RKO (cell line): ENCODE results near the gene AP3B2.
"Not testable (repeated sequence)": the region's sequence is repeated elsewhere in the genome, so short reads cannot be mapped to it uniquely, and the experiment has no call there.

Experiments used
- DNase-seq: peaks from one replicate; pipeline ENCODE4 v3.0.0-alpha.2; 2016; ENCODE audit warnings: low spot score

Gene AP3B2, protein sequence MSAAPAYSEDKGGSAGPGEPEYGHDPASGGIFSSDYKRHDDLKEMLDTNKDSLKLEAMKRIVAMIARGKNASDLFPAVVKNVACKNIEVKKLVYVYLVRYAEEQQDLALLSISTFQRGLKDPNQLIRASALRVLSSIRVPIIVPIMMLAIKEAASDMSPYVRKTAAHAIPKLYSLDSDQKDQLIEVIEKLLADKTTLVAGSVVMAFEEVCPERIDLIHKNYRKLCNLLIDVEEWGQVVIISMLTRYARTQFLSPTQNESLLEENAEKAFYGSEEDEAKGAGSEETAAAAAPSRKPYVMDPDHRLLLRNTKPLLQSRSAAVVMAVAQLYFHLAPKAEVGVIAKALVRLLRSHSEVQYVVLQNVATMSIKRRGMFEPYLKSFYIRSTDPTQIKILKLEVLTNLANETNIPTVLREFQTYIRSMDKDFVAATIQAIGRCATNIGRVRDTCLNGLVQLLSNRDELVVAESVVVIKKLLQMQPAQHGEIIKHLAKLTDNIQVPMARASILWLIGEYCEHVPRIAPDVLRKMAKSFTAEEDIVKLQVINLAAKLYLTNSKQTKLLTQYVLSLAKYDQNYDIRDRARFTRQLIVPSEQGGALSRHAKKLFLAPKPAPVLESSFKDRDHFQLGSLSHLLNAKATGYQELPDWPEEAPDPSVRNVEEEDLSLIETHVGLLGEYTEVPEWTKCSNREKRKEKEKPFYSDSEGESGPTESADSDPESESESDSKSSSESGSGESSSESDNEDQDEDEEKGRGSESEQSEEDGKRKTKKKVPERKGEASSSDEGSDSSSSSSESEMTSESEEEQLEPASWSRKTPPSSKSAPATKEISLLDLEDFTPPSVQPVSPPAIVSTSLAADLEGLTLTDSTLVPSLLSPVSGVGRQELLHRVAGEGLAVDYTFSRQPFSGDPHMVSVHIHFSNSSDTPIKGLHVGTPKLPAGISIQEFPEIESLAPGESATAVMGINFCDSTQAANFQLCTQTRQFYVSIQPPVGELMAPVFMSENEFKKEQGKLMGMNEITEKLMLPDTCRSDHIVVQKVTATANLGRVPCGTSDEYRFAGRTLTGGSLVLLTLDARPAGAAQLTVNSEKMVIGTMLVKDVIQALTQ

DNA sequence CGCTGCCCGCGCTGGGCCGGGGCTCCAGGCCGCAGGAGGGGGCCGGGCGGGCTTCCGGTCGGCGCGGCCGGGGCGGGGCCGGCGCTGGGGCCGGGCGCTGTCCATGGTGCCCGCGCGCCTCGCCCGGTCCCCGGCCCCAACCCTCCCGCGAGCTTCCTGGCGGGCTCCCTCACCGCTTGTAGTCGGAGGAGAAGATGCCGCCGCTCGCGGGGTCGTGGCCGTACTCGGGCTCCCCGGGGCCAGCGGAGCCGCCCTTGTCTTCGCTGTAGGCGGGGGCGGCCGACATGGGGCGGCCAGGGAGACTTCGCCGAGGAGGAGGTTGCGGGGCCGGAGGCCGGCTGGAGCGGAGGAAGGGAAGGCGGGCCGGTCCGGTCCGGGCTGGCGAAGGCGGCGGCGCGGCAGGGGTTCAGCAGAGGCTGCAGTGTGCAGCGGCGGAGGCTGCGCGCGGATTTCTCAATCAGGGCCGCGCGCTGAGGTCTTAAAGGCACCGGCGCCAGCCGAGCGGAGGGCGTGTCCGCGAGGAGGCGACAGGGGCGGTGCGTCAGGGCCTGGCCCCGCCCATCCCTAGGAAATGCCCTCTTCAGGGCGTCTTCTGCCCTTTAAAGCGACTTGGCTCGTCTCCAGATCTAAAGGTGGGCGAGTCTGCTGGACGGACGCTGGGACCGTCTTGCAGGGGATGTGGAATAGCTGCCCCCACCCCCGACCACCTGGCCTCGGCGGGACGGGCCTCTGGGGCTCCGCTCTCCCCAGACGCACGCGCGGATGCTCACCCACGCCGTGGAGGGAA is at the start of gene AP3B2:
Gene AP3B2 (minus strand): TSS at position 455 of the 787 bp plus-strand sequence. CDS start 169 bp downstream, at position 286.
- no peak for DNase-seq

DNA sequence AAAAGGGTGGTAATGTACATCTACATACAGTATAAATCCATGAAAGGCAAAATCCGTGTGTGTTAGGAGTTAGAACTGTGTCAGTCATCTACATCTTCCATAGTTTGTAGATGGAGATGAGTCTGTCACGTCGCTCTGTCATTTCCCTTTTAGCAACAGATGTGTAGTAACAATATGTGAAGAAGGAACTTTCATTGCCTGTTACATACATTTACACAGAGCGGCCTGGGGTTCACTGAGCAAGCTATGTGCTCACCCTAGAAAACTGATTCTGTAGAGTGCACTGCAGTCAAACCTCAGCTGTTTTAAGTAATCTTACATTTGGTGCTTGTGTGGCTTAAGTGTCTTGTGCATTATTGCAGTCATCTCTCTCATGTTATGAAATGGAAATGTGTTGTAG is 41.6 kb upstream of the AP3B2 start:
- peak; percentile 39 for DNase-seq

DNA sequence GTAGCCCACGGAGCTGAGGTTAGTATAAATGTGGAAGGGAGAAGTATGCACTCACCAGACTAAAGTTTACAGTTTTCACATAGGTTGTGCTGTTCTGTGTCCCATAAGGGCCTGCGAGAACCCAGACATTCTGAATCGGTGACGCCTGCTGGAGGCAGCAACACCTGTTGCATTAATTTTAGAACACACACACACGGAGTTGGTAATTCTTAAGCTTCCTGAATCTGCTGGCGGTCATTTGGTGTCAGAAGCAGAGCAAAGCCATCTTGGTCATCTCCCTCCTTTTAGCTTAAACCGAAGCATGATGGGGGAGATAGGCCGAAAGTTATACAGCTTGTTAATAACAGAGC is 41.1 kb upstream of the AP3B2 start:
- DNase-seq, result peak; percentile 58

DNA sequence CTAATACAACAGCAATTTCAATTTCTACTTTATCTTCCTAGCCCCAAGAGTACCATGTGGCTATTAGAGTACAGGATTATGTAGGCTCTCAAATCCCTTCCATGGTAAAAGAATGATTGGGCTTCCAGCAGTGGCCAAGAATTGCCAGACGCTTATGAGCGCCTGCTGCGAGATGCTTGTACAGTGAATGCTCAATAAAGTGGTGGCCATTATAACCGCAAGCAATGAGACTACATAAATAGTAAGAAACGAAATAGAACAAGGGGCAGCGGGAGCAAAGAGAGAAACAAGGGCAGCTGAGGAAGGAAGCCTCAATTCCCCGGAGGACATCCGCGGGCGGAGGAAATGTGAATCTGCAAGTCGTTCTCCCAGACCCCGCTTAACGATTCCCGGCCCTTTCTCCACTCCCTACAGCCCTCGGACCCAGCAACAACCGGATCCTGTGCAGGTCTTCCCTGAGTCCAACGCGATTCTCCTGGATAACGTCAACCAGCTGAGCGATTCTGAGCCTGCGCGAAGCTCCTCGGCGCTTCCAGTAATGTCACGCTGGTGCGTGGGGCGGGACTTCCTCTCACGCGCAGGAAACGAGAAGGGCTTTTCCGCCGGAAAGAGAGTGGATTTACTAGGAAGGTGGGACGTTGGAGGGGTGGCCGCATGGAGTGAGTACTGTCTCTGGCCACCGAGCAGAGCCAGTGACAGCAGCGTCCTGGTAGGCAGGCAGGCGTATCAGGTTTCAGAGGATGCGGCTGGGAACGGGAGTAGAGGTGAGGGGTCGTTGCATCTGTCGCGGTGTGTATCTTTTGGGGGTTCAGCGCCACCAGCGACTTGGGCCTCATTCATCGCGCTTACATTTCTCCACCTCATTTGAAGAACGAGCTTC is 40.5 kb upstream of the AP3B2 start:
- peak; percentile 96 for DNase-seq

DNA sequence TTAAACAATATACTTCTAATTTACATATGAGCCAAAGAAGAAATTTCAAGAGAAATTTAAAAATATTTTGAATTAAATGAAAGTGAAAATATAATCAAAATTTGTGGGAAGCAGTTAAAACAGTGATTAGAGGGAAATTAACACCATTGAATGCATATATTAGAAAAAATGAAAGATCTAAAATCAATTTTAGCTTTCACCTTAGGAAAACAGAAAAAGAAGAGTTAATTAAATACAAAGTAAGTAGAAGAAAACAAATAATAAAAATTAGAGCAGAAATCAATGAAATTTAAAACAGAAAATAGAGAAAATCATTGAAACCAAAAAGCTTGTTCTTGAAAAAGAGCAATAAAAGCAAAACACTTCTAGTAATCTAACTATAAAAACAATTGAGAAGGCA is 38.6 kb upstream of the AP3B2 start:
- no peak for DNase-seq

DNA sequence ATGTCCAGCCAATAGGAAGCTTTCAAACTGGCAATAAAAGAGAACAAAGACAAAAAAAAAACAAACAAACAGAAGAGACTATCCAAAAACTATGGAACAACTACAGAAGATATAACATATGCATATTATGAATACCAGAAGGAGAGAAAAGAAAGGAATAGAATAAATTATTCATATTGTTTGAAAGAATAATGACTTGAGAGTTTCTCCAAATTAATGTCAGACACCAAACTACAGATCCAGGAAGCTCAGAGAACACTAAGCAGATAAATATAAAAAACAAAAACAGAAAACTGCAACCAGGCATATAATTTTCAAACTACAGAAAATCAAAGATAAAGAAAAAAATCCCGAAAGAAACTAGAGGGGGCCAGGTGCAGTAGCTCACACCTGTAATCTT is 34.1 kb upstream of the AP3B2 start:
- DNase-seq, result no peak

DNA sequence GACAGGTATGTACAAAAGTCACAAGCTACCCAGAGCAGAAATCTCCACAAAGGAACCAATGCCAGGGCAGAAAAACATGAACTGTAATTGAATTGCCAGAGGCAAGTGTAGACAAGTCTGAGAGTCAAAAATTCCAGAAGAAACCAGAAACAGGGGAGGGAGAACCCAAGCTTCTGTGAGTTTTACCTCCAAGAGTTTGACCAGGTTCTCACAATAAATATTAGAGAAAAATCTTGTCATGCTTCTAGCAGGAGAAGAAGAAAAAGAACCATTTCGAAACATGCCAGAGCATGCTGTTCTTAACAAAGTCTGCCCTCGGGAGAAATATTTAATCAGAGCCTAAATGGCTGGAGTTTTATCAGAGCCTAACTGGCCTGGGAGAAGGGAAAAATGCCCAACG is 32.5 kb upstream of the AP3B2 start:
- no peak for DNase-seq

DNA sequence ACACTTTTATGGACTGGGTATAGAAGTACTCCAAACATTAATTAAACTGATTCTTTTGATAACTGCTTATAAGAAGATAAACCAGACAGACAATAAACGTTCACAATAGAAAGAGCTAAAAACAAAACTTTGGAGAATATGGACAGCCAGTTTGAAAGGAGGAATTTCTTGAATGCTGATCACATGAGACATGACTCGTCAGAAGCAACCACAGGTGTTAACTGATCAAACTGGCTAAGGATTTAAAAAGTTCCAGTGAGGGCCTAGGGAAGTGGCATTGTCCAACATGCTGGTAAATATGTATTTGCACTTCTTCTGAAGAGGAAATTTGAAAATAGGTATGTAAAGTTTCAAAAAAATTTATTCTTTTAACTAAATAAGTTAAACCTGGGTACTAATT is 29.4 kb upstream of the AP3B2 start:
- no peak for DNase-seq

DNA sequence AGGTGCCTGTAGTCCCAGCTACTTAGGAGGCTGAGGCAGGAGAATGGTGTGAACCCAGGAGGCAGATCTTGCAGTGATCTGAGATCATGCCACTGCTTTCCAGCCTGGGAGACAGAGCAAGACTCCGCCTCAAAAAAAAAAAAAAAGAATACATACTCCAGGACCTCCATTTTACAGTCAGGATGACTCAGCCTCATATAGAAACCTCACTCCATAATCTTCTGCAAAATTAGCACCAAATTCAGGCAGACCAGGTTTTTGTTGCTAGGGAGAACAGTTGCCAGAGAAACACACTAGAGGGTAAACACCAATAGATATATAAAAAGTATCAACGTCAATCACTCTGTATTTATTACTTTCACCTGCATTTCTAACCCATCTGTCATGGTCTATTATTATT is 28.3 kb upstream of the AP3B2 start:
- no peak for DNase-seq

DNA sequence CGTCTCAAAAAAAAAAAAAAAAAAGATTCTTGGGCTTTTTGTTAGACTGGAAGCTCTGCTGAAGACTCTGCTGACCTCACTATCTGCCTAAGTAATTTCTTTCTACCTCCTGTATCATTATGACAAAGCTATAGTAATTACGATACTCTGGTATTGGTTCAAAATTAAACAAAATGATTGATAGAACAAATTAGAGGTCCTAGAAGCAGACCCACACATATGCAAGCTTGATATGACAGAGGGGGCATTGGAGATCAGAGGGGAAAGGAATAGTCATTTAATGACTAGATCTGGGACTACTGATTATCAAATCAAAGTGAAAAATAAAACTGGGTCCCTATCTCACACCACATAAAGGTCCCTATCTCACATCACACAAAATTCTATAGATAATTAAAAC is 21.9 kb upstream of the AP3B2 start:
- no peak for DNase-seq

DNA sequence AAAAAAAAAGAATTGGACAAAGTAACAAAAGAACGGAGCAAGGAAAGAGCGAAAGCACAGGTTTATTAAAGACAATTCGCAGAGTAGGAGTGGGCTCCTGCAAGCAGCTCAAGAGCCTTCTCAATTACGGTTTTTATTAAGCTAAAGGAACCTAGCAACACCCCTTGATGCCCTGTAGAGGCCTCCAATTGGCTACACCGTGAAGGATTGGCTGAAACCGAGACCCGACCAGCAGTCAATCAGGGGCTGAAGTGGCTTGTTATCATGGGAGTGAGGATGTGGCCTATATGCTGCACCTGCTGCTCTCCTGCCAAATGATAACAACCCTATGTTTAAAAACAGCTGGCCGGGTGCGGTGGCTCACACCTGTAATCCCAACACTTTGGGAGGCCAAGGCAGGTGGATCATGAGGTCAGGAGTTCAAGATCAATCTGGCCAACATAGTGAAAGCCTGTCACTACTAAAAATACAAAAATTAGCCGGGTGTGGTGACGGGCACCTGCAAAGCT is 20.4 kb upstream of the AP3B2 start:
- DNase-seq, result no peak

DNA sequence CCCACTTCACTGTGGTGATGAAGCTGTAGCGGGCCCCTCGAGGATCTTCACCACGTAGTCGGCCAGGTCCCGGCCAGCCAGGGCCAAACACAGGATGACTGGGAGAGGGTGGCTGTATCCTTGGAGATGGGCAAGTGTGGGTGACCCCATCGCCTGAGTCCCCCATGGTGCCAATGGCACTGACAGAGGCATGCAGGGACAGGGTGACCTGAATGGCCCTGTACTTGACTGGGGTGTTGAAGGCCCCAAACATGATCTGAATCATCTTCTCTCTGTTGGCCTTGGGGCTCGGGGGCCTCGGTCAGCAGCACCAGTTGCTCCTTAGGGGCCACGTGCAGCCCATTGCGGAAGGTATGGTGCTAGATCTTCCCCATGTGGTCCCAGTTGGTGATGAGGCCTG is 17.1 kb upstream of the AP3B2 start:
- DNase-seq, result no peak

DNA sequence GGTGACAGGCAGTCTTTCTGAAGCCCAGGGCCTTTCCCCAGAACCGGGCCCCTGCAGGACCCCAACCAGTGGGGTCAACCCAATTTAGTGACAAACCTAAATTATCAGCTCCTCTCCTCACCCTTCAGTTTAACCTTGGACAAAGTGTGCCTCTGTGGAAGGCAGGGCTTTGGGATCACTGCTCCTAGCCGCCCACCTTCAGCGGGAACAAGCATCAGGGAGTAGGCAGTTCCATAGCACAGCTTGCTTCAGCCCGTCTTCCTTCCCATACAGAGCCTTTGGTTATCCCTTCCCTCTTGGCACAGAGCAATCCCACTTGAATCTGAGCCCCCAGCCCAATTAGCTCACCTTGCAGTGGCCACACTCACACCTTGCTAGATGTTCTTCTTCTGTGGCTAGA is 5.3 kb upstream of the AP3B2 start:
- DNase-seq, result no peak

DNA sequence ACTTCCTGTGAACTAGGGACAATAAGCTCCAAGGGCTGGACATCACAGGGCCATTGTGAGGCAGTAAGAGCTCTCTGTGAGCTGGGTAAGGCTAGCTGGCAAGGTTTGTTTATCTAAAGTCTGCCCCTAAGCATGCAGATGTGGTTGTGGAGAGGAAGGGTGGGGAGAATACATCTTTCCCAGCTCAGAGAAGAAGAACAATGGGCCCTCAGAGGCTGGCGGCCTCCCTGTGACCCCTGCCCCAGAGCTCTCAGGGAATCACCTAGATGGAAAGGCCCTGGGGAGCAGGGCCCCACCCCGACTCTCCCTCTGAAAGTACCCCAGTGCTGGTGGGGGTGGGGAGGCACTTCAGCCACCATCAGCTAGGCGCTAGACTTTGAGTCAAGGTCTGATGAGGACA is 4.3 kb upstream of the AP3B2 start:
- DNase-seq, result no peak

DNA sequence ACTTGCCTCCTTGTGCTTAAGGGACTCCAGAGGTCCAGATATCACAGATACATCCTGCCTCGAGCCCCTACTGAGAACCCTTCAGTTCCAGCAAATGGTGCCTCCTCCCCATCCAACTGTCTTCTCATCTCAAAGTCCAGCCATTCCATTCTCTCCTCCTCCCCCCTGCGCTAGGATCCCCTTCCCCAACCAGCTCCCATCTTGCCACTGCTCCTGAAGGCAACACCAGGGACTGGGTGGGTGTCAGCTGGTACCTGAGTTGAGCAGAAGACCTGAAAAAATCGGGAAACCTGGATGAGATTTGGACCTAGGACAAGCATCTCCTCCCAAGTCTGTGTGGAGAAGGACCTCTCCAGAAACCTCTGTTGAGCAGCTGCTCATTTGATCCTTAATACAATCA is 2.4 kb upstream of the AP3B2 start:
- no peak for DNase-seq

DNA sequence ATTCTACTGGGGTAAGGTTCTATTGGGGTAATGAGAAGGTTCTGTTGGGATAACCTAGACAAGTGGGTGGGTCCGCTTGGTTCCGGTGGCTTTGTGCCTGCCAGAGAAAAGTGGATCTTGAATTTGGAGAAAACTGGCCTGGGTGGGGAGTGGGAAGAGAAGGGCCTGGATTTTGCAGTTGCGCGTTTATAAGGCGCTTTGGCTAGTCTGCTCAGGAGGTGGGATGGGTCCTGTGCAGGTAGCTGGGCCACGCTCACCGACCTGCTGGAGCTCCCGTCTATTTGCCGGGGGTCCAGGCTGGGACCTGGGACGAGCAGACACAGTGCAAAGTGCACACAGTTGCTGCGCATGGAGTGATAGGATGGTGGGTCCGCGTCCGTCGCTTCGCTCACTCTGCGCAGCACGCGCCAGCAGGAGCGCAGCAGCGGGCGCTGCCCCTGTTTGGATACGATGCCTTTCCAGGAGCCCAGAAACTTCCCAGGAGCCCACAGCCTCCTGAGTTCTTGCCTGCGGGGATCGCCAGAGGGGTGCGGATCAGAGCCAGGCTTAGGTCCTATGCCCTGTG is 1.3 kb upstream of the AP3B2 start:
- no peak for DNase-seq

DNA sequence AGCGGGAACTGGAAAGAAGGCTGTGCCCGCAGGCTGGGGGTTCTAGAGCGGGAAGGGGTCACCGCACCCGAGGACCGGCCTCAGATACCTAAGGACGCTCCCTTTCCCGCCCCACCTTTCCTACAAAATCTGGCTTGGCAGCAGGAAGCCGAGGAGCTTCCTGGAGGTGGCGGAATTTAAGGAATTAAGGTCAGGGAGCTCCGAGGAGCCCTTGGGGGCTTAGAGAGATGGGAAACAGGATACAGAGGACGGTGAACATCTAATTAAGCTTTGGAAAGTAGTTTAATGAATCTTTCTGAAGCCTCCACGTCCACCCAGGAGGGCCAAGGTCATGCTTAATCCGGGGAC is 507 bp upstream of the AP3B2 start:
- DNase-seq, result no peak

DNA sequence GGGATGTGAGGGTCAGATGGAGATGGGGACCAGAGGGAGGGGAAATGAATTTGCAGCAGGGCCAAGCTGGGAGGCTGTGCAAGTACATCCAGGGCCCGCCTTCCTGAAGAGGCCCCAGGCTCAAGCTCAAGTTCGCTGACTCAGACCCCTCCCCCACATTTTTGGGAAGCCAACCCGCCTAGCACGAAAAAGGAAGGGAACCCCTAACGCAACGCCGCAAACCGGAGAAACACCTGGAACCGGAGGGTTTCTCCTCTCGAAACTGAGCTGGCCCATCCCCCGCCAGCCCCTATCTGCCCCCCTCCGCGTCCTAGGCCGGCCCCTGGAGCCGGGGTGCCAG is 624 bp downstream of the AP3B2 start:
- no peak for DNase-seq

DNA sequence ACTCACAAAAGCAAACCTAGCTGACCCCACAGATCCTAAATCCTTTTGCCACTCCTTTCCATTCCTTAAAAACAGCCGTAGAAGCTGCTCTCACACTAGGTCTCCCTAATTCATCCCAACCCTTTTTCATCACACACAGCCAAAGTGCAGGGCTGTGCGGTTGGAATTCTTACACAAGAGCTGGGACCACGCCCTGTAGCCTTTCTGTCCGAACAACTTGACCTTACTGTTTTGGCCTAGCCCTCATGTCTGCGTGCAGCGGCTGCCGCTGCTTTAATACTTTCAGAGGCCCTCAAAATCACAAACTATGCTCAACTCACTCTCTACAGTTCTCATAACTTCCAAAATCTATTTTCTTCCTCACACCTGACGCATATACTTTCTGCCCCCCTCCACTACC is 3.8 kb downstream of the AP3B2 start:
- not testable (repeated sequence) for DNase-seq

DNA sequence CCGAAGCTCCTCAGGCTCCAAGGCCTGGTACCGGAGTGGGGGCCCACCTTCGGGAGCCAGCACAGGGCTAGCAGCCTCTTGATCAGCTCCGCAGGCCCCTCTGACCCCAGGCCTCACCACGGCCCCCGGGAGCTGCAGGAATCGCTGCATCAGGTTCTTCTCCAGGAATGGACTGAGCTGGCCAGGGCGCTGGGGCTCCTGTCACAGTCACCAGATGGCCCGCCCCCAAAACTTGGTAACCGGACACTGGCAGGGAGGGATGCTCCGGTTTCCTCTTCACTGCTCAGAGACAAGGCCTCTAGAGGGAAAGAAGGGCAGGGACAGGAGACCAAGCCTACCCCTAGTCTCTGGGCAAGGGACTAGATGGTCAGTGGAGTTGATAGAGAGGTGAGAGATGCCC is 9.9 kb downstream of the AP3B2 start:
- no peak for DNase-seq
